HEK293T (cell line): Measurements from ENCODE around the gene ATP8A2.

Source experiments
- CTBP1 ChIP-seq: fragments of 450-650 bp; IDR thresholded peaks from 2 replicates; pipeline ENCODE4 v1.6.1; 2016; ENCODE audit warnings: borderline replicate concordance
- ELF4 ChIP-seq: fragments of 450-650 bp; IDR thresholded peaks from 2 replicates; pipeline ENCODE4 v1.6.1; 2017; ENCODE audit warnings: antibody characterized with exemption
- FOXA1 ChIP-seq: fragments of 450-650 bp; IDR thresholded peaks from 2 replicates; pipeline ENCODE4 v1.6.1; 2016; ENCODE audit warnings: mild to moderate bottlenecking
- FOXK2 ChIP-seq: fragments of 450-650 bp; IDR thresholded peaks from 2 replicates; pipeline ENCODE4 v1.6.1; 2016; ENCODE audit warnings: mild to moderate bottlenecking
- FOXM1 ChIP-seq: fragments of 450-650 bp; IDR thresholded peaks from 2 replicates; pipeline ENCODE4 v1.6.1; 2017; ENCODE audit warnings: mild to moderate bottlenecking, borderline replicate concordance
- NFRKB ChIP-seq: fragments of 450-650 bp; IDR thresholded peaks from 2 replicates; pipeline ENCODE4 v1.6.1; 2016; ENCODE audit warnings: mild to moderate bottlenecking, moderate library complexity
- SP1 ChIP-seq: fragments of 450-650 bp; IDR thresholded peaks from 2 replicates; pipeline ENCODE4 v1.6.1; 2017
- SUZ12 ChIP-seq: fragments of 450-650 bp; IDR thresholded peaks from 2 replicates; pipeline ENCODE4 v1.6.1; 2016; ENCODE audit warnings: mild to moderate bottlenecking
- TF ChIP-seq, protein P1 (sequence below): fragments of 450-650 bp; IDR thresholded peaks from 2 replicates; pipeline ENCODE4 v1.6.1; 2016

GRCh38 chr13:25988661-25989060 lies 616.9 kb downstream of the ATP8A2 start:
- TF ChIP-seq SUZ12 (no peak), SP1 (no peak), FOXK2 (no peak), CTBP1 (no peak), ELF4 (no peak), NFRKB (no peak), FOXM1 (no peak), FOXA1 (no peak)
- TF ChIP-seq, protein P1, sequence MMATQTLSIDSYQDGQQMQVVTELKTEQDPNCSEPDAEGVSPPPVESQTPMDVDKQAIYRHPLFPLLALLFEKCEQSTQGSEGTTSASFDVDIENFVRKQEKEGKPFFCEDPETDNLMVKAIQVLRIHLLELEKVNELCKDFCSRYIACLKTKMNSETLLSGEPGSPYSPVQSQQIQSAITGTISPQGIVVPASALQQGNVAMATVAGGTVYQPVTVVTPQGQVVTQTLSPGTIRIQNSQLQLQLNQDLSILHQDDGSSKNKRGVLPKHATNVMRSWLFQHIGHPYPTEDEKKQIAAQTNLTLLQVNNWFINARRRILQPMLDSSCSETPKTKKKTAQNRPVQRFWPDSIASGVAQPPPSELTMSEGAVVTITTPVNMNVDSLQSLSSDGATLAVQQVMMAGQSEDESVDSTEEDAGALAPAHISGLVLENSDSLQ = no peak
